Activated CD4-positive, alpha-beta T cell treated with anti-CD3 and anti-CD28 coated beads for 48 hours (primary cell): ENCODE measurements around the gene ZDHHC13.

Experiments
- DNase-seq: peaks from one replicate; pipeline ENCODE4 v3.0.0-alpha.2; 2020

ZDHHC13 gene

DNA sequence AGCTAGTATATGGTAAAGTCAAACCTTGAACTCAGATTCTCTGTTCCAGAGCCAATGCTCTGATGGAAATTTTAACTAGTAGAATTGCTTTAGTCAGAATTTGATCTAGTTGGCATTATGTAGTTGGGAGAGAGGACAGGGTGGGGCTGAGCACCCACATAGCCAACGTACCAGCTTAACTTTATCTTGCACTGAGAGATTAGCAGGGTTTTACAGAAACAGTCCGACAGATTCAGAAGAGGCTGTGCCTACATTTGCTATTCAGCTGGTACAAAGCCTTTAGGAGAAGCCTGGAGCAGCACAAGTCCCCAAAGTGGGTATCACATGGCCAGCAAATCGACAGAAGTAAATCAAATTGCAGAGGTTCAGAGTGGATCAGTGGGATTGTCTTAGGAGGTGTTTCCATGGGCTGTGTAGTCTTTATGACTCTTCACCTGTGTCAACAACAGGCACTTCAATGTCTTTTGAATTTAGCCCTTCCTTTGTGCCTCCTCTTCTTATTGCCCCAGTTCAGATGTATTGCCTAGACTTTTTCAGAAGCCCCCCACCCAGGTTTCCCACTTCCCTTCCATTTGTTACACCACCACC lies 92.1 kb downstream of the ZDHHC13 start:
- no peak for DNase-seq

DNA sequence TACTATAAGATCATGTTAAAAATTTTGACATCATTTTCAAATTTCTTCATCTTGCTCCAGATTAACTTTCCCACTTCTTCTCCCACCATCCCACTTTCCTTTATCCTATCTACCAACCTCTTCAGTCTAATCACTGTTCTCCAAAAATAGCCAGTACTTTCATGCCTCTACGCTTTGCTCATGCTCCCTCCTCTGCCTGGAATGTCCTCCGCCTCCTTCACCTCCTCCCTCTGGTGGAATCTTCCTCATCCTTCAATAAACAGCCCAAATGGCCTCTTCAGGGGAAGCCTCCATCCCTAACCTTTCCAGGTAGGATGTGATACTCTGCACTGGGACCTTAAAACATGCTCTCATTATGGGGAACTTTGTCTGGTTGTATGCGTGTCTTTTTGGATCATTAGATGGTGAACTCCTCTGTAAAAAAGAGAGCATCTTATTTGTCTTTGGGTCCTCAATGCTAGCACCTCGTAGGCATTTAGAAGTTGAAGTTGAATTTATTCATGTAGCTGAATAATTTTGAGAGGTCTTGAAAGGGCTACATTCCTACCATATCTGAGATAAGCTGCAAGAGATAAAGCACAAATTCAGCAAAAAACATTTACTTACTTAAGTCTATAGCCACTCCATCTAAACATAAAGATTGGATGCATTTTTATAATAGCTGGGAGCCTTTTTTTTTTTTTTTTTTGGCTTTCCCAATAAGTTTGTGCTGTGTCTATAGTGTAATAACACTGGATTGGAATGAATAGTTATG lies 92.8 kb downstream of the ZDHHC13 start:
- DNase-seq = no peak

DNA sequence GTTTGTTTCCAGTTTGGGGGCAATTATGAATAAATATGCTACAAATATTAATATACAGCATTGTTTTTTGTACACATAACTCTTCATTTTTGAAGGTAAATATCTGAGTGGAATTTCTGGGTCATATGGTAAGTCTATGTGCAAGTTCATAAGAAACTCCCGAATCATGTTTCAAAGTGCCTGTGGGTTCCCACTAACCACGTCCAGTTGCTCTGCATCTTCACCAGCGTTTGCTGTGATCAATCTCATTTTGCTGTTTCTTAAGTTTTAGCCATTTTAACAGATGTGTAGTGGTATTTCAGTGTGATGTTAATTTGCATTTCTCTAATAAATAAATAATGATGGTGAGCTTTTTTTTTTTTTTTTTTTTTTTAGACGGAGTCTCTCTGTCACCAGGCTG lies 99.1 kb downstream of the ZDHHC13 start:
- DNase-seq = no peak

DNA sequence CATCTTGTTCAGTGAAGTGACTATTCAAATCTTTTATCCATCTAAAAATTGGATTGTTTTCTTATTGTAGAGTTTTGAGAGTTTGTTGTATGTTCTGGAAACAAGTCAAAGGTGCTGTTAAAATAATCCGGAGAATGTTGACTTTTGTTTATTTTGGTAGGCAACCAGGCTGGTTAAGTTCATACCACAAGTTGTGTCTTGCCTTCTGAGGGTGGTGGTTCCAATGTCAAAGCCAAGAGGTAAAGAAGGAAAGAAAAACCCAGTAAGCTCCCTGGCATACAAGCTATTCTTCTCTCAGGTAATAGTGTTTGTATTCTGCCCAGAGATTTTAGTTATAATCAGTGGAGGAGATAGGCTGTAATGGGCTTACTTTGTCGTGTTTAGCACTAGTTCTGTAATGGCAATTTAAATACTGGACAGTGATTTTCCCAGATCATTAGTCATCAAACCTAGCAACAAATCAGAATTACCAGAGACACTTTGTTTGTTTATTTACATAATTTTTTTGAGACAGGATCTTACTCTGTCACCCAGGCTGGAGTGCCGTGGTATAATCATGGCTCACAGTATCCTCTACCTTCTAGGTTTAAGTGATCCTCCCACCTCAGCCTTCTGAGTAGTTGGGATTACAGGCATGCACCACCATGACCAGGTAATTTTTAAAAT lies 99.9 kb downstream of the ZDHHC13 start:
- no peak for DNase-seq

DNA sequence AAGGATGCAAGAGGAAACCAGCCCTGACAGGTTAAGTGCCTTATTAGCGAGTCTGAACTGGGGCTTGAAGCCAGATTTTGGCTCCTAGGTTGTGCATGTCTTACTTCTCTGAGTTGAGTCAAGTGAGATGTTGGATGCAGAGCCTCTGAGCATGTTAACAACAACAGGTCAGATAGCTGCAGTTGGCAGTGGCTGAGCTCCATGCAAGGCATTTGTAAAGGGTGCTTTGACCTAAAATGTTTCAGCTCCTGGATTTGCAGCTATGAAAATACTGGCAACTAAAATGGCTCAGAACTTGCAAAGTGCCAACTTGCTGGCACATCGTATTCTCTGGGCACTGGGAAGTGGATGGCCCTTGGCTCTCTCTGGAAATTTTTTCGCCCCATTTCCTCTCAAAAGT lies 101.2 kb downstream of the ZDHHC13 start:
- DNase-seq = no peak

DNA sequence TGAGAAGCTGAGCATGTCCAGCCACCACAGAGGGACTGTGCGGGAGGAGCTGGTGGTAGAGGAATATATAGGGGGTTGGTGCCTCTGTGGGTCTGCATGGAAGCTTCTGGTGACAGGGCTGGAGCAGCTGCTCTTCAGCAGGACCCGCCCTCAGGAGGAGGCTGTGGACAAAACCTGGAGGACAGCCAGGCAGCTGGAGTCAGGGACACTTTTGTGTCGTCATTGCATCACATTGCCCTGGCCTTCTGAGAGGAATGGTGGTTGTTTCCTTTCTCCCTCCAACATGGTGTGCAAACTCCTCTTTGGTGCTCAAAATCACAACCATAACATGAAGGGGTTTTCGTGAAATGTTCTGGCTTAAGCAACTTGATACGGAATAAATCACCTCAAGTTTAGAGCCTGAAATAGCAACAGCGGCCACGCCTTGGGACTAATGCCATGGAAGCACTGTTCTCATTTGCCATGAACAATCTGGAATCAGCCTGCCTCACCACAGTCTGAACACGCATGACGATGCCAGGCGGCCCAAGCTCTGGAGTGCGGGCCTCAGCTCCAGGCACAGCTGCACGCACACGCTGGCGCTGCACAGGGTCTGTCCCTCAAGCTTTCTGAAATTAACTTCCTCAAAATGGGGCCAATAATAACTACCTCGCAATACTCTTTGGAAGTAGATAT lies 102.0 kb downstream of the ZDHHC13 start:
- DNase-seq = no peak

DNA sequence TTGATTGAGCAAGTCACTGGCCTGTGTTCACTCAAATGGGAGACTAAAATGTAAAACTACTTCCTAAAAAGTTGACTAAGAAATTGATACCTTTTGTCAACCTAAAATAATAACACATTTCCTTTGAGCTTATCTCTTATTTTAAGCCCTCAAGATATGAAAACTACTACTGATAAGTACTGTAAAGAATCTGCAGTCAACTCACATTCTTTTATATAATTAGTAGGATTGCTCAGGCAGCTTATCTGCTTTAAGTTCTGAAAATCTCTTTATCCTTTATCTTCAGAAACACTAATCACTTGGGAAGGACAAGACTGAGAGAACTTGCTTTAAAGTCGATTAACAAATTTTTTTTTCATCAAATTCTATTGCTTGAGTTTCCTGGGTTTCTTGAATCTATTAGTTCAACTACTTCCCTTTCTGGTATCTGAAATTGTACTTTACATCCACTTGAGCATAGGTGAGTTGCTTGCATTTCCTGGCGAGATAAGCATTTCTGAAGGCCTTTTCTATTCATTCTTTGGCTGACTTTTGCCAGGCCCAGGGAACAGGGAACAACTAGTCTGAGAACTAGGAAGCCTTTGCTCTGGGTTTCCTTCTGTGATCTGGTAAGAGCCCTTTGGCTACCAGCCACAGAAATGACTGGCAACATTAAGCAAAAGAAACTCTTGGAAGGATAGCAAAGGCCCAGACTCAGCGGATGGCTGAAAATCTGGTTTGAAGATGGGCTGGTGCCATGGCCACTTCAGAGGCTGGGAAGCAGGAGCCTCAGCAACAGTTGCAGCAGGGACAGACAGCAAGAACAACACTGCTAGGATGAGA lies 104.1 kb downstream of the ZDHHC13 start:
- DNase-seq = no peak

DNA sequence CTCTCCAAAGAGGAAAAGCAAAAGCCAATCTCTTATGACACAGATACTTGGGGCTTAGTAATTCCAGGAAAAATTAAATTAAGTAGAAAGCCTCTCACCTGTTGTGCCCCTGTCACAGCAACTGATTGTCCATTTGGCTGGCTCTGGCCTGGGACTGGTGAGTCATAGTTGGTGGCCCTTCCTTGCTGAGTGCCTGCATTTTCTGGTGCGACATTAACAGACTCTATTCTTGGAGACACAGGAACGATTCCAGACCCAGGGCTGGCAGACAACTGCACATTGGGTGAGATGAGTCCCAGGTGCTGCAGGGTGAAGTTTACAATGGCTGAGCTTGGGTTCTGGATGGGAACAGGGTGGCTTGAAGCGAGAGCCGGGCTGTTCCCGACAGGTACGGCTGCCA lies 108.2 kb downstream of the ZDHHC13 start:
- no peak for DNase-seq

DNA sequence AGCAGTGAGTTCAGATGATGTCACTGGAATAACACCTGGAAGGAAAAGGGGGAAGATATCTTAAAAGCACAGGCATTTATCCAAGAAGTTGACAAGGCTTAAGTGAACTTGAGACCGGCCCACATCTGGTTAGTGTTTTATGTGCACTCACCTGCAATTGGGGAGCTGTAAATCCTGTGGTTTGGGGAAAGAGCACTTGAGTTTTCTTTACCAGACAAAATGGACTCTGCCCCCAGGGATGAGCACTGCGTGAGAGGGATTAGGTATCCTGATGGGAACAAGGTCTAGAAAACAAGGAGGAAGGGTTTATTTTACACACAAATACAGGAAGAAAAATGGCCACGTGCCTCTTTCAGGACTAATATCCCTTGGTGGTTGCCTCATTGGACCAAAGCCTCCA lies 108.6 kb downstream of the ZDHHC13 start:
- DNase-seq = no peak
